ENCODE data around the gene PRKAG2.

- TF ChIP-seq CTCF (IDR thresholded peaks at IDR 0.05; ENCODE audit: low read depth, low read length) (no peak), POLR2A (IDR thresholded peaks at IDR 0.05; ENCODE audit: extremely low read depth, insufficient read length) (no peak), MYC (IDR thresholded peaks at IDR 0.05; ENCODE audit: low read depth, low read length) (no peak)
Measured at GRCh38 chr7:151588982-151589381, 287.9 kb downstream of the PRKAG2 start.

All from NB4 (cell line).